ENCODE data around the gene PTGDR2.

The PTGDR2 gene

DNA sequence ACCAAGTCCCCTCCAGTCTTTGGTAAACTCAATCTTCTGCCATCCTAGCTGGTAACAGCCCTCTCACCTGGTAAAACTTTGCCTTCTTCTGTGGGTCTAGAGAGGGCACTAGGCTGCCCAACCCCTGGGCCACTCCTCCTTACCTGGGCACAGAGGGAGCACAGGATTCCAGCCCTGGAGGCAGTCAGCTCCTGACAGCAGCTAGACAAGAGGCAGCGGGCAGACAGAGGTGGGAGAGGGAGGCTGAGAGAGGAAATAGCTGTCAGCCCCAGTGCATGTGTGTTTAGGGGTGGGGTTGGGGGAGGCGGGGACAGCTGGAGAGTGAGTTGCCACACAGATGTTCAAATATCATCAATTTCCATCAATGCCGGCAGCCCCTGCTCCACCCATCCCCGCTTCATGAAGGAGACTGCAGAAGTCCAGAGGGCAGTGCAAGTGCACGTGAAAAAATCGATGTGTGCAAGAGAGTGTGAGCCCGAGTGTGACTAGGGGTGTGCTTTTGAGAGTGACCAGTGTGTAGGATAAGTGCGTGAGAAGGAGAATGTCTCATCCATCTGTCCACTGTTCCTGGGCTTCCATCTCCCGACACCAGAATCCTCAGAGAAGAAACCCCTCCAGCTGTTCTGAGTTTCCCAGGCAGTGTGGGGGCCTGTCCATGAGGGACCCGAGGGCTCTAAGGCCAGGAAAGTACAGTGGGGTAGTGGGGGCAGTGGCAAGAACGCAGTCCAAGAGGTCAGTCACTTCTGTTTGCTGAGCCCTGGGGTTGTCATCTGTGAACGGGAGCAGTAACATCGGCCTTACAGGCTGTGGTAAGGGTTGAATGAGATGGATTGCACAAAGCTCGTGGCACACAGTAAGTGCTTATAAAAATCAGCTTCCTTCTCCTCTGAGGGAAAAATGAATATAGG is at the start of gene PTGDR2:
PTGDR2 (minus strand) TSS at position 225 of the 908 bp plus-strand sequence. CDS start 2,228 bp downstream, outside the sequence.
- DNase-seq (ENCODE audit: low read depth in 2 of 2), result no peak

DNA sequence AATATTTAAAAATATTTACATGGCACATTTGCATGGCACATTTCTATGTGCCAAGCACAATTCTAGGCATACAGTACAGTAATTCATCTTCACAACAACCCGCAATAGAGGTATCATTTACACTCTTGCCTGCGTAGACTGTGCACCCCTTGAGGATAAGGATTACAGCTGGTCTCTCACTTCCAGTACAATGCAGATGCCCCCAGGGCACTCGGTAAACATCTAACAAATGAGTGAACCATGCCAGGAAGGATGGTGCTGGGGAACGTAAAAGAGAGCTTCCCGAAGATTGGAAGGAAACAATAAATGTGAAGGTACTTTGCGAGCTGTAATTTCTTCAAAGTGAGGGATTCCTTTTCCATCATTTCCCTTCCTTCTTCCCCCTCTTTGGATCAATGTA is 49.3 kb upstream of the PTGDR2 start:
- DNase-seq (ENCODE audit: low read depth in 2 of 2), result no peak

DNA sequence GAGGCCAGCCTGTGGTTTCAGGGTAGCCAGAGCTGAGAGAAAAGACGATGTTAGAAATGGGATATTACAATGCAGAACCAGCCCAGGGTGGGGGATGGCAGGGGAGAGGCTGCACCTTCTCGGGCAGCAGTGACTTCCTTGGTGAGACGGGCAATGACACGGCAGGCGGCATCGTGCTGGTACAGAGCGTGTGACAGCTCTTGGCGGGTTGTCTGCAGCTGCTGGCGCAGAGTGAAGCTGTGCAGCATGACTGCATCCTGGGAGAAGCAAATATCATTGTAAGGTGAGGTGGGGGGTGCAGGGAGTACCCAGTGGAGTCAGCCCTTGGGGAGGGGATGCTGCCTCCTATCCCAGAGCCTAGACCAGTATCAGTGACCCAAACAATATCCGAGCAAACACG is 46.9 kb upstream of the PTGDR2 start:
- DNase-seq (ENCODE audit: low read depth in 2 of 2), result no peak

DNA sequence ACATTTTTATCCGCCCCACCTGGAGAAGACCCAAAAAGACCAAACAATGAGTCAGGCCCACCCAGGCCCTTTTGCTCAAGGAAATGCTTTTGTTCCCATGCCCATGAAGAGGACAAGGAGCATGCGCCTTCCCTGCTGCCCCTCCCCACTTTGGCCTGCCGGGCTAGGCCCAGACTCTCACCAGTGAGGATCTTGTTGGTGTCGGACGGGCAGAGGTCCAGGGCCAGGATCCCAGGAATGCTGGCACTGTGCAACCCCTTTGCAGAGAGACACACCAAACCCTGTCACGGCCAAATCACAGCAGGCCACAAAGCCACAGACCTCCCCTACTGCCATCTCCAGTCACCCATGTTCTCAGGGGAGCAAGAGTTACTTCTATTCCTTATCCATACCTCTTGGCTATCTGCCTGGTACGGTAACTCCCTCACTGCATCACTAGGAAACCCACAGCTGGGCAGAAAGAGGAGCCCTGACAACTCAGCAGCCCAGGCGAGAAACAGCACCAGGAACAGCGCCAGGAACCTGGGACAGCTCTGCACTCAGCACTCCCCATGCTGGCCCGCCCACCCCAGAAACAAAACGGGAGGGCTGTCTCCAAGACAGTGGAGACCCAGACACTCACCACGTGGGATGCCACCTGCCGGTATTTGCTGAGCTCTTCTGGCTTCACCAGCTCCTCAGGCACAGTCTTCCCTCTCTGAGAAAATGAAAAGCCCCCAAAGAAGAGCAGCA is 45.1 kb upstream of the PTGDR2 start:
- no peak for DNase-seq (ENCODE audit: low read depth in 2 of 2)

DNA sequence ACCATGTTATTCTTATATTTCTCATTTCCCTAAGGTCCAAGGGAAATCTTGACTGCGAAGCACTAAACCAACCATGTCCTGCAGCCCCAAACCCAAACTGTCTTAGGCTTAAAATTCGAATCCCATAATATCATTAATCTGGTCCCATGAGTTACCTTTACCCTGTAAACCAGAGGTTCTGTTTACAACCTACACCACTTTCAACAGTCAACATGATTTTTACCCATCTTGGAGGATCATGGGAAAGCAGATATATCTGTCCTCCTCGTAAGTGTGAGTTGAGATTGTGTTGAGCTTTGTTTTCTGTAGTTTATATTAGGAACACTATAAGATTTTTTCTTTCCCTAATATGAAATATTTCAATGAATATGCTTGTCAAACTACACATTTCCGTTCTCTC is 44.2 kb upstream of the PTGDR2 start:
- no peak for DNase-seq (ENCODE audit: low read depth in 2 of 2)

- no peak for DNase-seq (ENCODE audit: low read depth in 2 of 2)
Measured at GRCh38 chr11:60899046-60899936, 43.5 kb upstream of the PTGDR2 start.

GRCh38 chr11:60897496-60897895 is 41.7 kb upstream of the PTGDR2 start:
- DNase-seq (ENCODE audit: low read depth in 2 of 2), result no peak

DNA sequence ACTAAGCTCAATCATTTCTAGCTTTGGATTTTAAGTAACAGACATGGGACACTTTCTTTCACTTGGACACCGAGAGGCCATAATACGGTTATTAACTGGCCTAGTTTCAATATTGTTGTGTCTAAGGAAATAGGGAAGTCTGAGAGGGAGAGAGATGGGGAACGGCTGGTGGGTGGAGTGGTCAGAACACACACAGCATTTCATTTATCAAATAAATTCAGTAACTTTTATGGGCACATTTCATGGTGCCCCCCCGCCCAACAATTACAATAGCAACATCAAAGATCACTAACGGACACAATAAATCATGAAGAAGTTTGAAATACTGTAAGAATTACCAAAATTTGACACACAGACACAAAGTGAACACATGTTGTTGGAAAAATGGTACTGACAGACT is 39.9 kb upstream of the PTGDR2 start:
- no peak for DNase-seq (ENCODE audit: low read depth in 2 of 2)

- DNase-seq (ENCODE audit: low read depth in 2 of 2), result no peak
Measured at GRCh38 chr11:60891103-60891741, 35.5 kb upstream of the PTGDR2 start.

GRCh38 chr11:60890696-60891095 is 34.9 kb upstream of the PTGDR2 start:
- no peak for DNase-seq (ENCODE audit: low read depth in 2 of 2)

GRCh38 chr11:60889869-60890311 is 34.1 kb upstream of the PTGDR2 start:
- no peak for DNase-seq (ENCODE audit: low read depth in 2 of 2)

GRCh38 chr11:60887556-60887955 is 31.8 kb upstream of the PTGDR2 start:
- no peak for DNase-seq (ENCODE audit: low read depth in 2 of 2)

DNA sequence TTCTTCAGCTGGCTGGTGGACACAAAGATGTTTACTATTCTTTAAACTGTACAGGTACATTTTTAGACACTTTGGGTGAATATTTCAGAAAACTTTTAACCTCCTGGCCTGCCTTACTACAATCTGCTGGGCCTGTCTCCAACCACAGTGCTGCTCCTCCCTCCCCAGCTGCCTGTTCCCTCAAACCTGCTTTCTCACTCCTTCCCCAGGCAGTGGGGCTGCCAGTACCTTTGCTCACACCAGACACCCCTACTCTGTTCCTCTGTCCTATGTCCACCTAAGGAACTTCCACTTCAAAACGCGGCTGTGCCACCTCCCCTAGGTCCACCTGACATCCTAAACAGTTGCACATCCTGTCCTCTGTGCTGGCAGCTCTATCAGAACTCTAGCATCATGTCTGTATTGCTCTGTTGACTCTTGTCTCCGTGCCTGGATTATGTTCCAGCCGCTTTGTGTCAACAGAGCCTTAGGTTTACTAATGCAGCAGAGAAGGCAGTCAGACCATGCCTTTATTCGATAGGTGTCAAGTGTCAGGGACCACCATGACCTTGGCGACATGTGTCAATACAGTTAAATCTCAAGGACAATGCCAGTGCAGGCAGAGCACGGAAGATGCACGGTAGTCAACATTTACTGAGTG is 25.0 kb upstream of the PTGDR2 start:
- no peak for DNase-seq (ENCODE audit: low read depth in 2 of 2)

DNA sequence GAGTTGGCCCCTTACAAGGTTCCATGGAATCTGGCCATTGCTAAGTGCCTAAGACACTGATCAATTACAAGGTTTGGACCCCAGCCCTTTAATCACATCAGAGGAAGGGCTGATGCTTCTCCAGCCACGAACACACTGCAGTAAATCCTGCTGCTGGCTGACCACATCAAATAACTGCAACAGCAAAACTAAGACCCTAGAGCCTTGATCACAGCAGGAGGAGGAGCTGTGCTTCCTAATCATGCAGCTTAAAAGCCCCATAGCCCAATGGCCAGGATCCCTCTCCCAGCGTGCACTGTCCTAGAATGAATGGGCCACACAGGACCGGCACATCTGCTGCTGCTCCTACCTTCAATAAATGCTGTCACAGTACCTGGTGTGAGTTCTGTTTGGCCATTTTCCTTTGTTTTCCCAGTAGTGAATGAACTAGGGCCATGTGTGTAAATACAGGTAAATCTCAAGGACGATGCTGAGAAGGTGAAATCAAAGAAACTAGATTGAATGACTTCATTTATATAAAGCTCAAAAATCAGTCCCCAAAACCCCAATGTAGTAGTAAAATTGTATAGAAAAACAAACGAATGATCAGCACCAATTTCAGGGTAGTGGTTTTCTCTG is 24.3 kb upstream of the PTGDR2 start:
- DNase-seq (ENCODE audit: low read depth in 2 of 2), result no peak

DNA sequence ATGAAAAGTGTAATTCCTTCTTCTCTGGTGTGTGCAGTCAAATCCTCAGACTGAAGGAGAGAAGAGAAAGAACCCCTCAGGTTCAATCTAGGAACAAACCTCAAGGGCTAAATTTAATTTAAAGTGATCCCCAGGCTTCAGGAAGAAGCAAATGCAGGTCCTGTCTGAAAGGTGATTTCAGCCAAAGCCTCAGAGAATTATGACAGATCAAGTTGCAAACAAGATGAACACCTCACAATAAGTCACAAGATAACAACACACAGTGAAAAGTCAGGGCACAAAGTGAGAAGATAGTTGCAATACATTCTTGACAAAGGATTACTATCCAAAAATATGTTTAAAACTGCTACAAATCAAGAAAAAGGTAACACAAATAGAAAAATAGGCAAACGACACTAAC is 23.4 kb upstream of the PTGDR2 start:
- DNase-seq (ENCODE audit: low read depth in 2 of 2), result no peak

DNA sequence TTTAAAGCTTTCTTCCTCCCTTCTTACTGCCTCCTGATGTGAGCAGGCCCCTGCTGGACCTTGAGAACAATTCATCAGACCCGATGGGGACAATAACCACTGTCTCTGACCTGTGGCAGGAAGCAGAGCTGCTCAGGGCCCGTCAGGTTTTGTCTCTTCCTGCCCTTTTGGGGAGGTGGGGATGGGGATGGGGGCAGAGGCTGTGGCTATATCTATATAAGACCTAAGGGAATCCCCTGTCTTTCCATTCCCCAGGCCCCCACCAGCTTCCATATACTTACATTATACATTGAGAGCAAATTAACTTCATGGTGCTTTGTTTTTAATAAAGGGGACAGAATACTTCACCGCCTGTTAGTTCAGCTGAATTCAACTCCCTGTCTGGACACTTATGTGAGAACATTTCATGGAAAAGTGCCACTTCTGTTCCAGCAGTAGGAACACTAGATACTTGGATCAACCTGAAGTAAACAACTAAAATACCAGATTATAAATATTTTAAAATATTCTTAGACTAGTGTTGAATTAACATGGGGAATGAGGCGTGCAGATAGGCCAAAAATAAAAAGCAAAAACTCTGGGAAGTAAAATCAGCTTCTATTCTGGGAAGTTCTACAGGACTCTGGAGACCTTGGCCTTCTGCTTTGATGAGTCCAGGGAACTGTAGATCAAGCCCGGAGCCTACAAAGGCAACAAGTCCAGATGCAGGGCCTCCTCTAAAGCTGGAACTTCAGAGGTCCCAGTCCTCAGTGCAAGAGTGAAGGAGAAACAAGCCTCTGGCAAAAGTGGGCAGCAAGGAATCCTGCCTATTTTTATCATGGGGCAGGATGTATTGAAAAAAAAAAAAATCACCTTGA is 22.7 kb upstream of the PTGDR2 start:
- no peak for DNase-seq (ENCODE audit: low read depth in 2 of 2)

DNA sequence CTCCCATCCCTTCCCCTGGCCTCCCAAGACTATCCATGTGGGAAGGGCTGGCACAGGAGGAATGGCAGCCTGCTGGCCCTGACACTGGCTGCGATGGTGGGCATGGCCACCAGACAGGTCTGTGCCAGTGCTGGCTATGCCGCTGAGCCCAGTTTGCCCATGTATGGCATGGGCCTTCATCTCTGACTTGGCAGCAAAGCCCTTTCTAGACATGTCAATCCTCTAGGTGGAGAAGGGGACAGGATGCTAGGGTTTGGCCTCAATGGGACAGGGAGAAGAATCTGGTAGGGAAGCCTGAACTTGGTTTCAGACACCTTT is 20.4 kb upstream of the PTGDR2 start:
- no peak for DNase-seq (ENCODE audit: low read depth in 2 of 2)

- DNase-seq (ENCODE audit: low read depth in 2 of 2), result no peak
Measured at GRCh38 chr11:60875366-60876167, 19.8 kb upstream of the PTGDR2 start.

Data from fibroblast of skin of left quadriceps (primary cell).